ENCODE results near the gene ALPK3. TPM values are rescaled to one million over a fixed set of nuclear protein-coding genes. Genes with fewer than 3 reads are reported as not detected.

Gene ALPK3
- total RNA-seq, 1 donor from 2014 or later, result 10.8 TPM

- H3K36me3 Mint-ChIP-seq, result peaks cover 31% of the 10 kb centered on the region
- no peaks in the 10 kb centered on the region for H3K9me3 Mint-ChIP-seq
- no peak overlapping the region for H3K4me3 Mint-ChIP-seq
- H3K4me1 Mint-ChIP-seq (ENCODE audit: unreplicated experiment), result no peaks in the 10 kb centered on the region
- no peaks in the 10 kb centered on the region for H3K27me3 Mint-ChIP-seq
- TF ChIP-seq CTCF (conservative IDR thresholded peaks at IDR 0.05), result no peak
- no peak for DNase-seq (ENCODE audit: extremely low spot score, unreplicated experiment)
- no peak overlapping the region for H3K27ac Mint-ChIP-seq
Measured at GRCh38 chr15:84798436-84798946, 18.7 kb upstream of the ALPK3 start.

- Mint-ChIP-seq H3K27ac (no peak overlapping the region), H3K36me3 (peaks cover 30% of the 10 kb centered on the region), H3K9me3 (no peaks in the 10 kb centered on the region), H3K27me3 (no peaks in the 10 kb centered on the region), H3K4me1 (ENCODE audit: unreplicated experiment) (peaks cover 5% of the 10 kb centered on the region), H3K4me3 (no peak overlapping the region)
- no peak for DNase-seq (ENCODE audit: extremely low spot score, unreplicated experiment)
- no peak for TF ChIP-seq CTCF (conservative IDR thresholded peaks at IDR 0.05)
Measured at GRCh38 chr15:84799511-84800187, 17.5 kb upstream of the ALPK3 start.

- no peak for TF ChIP-seq CTCF (conservative IDR thresholded peaks at IDR 0.05)
- H3K27ac Mint-ChIP-seq, result no peak overlapping the region
- H3K27me3 Mint-ChIP-seq, result no peaks in the 10 kb centered on the region
- DNase-seq (ENCODE audit: extremely low spot score, unreplicated experiment), result no peak
- no peaks in the 10 kb centered on the region for H3K9me3 Mint-ChIP-seq
- H3K4me3 Mint-ChIP-seq, result no peak overlapping the region
- peaks cover 27% of the 10 kb centered on the region for H3K36me3 Mint-ChIP-seq
- H3K4me1 Mint-ChIP-seq (ENCODE audit: unreplicated experiment), result peaks cover 7% of the 10 kb centered on the region
Measured at GRCh38 chr15:84800365-84800806, 16.8 kb upstream of the ALPK3 start.

GRCh38 chr15:84804005-84804900, 12.9 kb upstream of the ALPK3 start:
- TF ChIP-seq CTCF (conservative IDR thresholded peaks at IDR 0.05), result no peak
- Mint-ChIP-seq H3K4me3 (peak overlapping the region; percentile 20), H3K4me1 (ENCODE audit: unreplicated experiment) (peaks cover 7% of the 10 kb centered on the region), H3K27me3 (no peaks in the 10 kb centered on the region), H3K9me3 (no peaks in the 10 kb centered on the region), H3K36me3 (peaks cover 26% of the 10 kb centered on the region), H3K27ac (peak overlapping the region; percentile 75)
- no peak for DNase-seq (ENCODE audit: extremely low spot score, unreplicated experiment)

GRCh38 chr15:84805221-84805620, 11.9 kb upstream of the ALPK3 start:
- TF ChIP-seq CTCF (conservative IDR thresholded peaks at IDR 0.05), result no peak
- no peak overlapping the region for H3K4me3 Mint-ChIP-seq
- H3K27ac Mint-ChIP-seq, result no peak overlapping the region
- H3K9me3 Mint-ChIP-seq, result no peaks in the 10 kb centered on the region
- no peaks in the 10 kb centered on the region for H3K27me3 Mint-ChIP-seq
- DNase-seq (ENCODE audit: extremely low spot score, unreplicated experiment), result no peak
- H3K36me3 Mint-ChIP-seq, result peaks cover 26% of the 10 kb centered on the region
- H3K4me1 Mint-ChIP-seq (ENCODE audit: unreplicated experiment), result peaks cover 7% of the 10 kb centered on the region

Measured in type B pancreatic cell (in vitro differentiated cells).